Activated B cell treated with CpG ODN at 0.5 μM for 24 hours (primary cell): ENCODE measurements around the gene LHFPL6. TPM values are rescaled to one million over a fixed set of nuclear protein-coding genes. Genes with fewer than 3 reads are reported as not detected.

Experiments used
- ATAC-seq: fragments of 200-7000 bp; cut with Tn5 transposase; one replicate; pipeline ENCODE4 v1.10.0; 2021; ENCODE audit warnings: low read depth, mild to moderate bottlenecking, moderate library complexity
- CTCF ChIA-PET: fragments of 350-600 bp; sonication (Branson Sonifier 250); formaldehyde crosslinking; loops from one replicate; lab custom pipeline; 2021; ENCODE audit warnings: antibody characterized with exemption; lab: Charles Lee
- POLR2A ChIA-PET: fragments of 350-600 bp; sonication (Branson Sonifier 250); formaldehyde crosslinking; loops from one replicate; lab custom pipeline; 2021; ENCODE audit warnings: antibody characterized with exemption; lab: Charles Lee
- DNase-seq: peaks from one replicate; pipeline ENCODE4 v3.0.0; 2022
- H3K27ac Mint-ChIP-seq: one replicate; pipeline ENCODE4 v1.8.0; 2020; ENCODE audit warnings: mixed read lengths
- H3K27me3 Mint-ChIP-seq: one replicate; pipeline ENCODE4 v1.8.0; 2021; ENCODE audit warnings: mixed read lengths
- H3K36me3 Mint-ChIP-seq: one replicate; pipeline ENCODE4 v1.8.0; 2021; ENCODE audit warnings: low read depth, mixed read lengths
- H3K4me1 Mint-ChIP-seq: one replicate; pipeline ENCODE4 v1.8.0; 2021; ENCODE audit warnings: mixed read lengths
- H3K4me3 Mint-ChIP-seq: one replicate; pipeline ENCODE4 v1.8.0; 2020; ENCODE audit warnings: mild to moderate bottlenecking, mixed read lengths
- H3K9me3 Mint-ChIP-seq: one replicate; pipeline ENCODE4 v1.8.0; 2020; ENCODE audit warnings: mixed read lengths
- intact Hi-C: fragments of 100-400 bp; cut with micrococcal nuclease; formaldehyde crosslinking; loops from one replicate; pipeline ENCODE4 v1.15.1; 2024
- total RNA-seq: library from RNA; stranded (reverse); gene quantifications from 2 replicates; pipeline ENCODE4 v1.2.3, GENCODE V29; 2022
- TF ChIP-seq, protein P1 (sequence below): fragments of 200-600 bp; IDR thresholded peaks from one replicate; pipeline ENCODE4 v1.8.0; 2022; ENCODE audit warnings: antibody characterized with exemption, mild to moderate bottlenecking

The LHFPL6 gene
- total RNA-seq, 1 donor from 2014 or later, result 0.13 TPM

DNA sequence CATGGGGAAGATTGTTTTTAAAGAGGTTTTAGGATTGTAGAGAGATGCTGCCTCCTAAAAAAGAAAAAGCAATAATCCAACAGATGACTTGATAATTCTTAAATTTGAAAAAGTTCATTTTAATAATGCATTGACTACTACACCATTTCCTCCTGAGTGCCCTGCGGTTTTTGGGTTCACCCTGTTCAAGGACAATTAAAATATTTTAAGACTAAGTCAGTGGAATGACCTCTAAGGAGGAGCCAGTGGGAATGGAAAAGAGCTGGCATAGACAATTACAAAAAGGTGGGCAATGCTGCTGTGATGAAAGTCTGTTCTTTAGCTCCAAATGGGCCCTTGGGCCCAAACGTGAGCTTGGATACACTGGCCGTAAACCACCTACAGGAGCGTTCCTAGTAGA, 217.8 kb downstream of the LHFPL6 start:
- Mint-ChIP-seq H3K9me3 (no peaks in the 10 kb centered on the region), H3K27ac (no peak overlapping the region), H3K4me3 (no peak overlapping the region), H3K4me1 (no peaks in the 10 kb centered on the region), H3K27me3 (no peaks in the 10 kb centered on the region), H3K36me3 (no peaks in the 10 kb centered on the region)
- intact Hi-C loops, result no loop called here
- no peak for DNase-seq
- no peak for ATAC-seq
- TF ChIP-seq, protein P1, sequence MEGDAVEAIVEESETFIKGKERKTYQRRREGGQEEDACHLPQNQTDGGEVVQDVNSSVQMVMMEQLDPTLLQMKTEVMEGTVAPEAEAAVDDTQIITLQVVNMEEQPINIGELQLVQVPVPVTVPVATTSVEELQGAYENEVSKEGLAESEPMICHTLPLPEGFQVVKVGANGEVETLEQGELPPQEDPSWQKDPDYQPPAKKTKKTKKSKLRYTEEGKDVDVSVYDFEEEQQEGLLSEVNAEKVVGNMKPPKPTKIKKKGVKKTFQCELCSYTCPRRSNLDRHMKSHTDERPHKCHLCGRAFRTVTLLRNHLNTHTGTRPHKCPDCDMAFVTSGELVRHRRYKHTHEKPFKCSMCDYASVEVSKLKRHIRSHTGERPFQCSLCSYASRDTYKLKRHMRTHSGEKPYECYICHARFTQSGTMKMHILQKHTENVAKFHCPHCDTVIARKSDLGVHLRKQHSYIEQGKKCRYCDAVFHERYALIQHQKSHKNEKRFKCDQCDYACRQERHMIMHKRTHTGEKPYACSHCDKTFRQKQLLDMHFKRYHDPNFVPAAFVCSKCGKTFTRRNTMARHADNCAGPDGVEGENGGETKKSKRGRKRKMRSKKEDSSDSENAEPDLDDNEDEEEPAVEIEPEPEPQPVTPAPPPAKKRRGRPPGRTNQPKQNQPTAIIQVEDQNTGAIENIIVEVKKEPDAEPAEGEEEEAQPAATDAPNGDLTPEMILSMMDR, result no peak
- ChIA-PET POLR2A (no interaction called here), CTCF (no interaction called here)

DNA sequence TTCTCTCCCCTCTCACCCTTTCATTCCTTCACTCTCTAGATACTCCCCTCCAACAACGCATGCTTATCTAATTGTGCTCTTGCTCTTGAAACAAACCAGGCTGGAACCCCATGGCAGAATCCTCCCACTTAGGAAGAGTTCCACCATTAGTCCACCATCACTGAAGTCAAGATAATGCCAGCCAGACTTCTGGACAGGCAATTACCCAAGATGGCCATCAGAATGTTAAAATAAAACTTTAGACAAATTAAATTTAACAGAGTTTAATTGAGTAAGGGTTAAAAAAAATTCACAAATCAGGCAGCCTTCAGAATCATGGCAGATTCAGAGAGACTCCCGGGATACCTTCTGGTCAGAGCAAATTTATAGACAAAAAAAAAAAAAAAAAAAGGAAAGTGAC, 221.5 kb downstream of the LHFPL6 start:
- intact Hi-C loops, result no loop called here
- POLR2A ChIA-PET, result no interaction called here

DNA sequence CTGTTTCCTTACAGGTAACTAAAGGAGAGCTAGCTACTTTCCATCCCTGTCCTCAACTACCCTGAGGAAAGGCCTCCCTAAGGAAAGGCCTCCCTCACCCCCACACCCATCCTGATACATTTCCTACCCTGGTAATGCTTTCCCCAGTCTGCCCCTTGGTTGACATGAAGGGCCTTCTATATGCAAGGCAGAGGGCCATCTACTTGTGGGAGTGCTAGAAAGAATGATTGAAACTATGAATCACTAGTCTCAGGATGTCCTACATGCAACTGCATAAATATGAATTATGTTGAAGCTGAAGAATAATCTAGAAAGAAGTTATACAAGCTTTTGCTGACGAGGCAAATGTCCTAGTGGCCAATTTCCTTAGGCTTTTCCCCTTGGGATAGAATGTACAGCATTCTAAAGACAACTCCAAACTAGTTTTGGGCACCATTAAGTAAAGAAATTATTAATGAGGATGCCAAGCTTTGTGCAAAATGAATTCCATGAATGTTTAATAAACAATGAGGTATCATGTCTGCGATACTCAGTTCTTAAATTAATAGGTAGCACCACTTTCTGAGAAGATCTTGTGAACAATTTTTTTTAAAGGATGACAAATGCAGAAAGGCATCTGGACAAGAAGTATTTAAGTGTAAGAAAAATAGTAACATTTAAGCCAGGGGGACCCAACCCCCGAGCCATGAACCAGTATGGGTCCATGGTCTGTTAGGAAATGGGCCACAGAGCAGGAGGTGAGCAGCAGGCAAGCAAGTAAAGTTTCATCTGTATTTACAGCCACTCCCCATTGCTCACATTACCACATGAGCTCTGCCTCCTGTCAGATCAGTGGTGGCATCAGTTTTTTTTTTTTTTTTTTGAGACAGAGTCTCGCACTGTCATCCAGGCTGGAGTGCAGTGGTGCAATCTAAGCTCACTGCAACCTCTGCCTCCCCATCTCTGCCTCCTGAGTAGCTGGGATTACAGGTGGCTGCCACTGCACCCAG, 223.0 kb downstream of the LHFPL6 start:
- H3K36me3 Mint-ChIP-seq, result no peaks in the 10 kb centered on the region
- TF ChIP-seq, protein P1, result no peak
- intact Hi-C loops, result no loop called here
- H3K27me3 Mint-ChIP-seq, result no peaks in the 10 kb centered on the region
- no peak overlapping the region for H3K27ac Mint-ChIP-seq
- CTCF ChIA-PET, result no interaction called here
- H3K4me3 Mint-ChIP-seq, result no peak overlapping the region
- ATAC-seq, result no peak
- H3K9me3 Mint-ChIP-seq, result no peaks in the 10 kb centered on the region
- no peak for DNase-seq
- POLR2A ChIA-PET, result no interaction called here
- no peaks in the 10 kb centered on the region for H3K4me1 Mint-ChIP-seq

More for the DNA sequence above, 221.5 kb downstream of the LHFPL6 start:
- Mint-ChIP-seq H3K27me3 (no peaks in the 10 kb centered on the region), H3K36me3 (no peaks in the 10 kb centered on the region), H3K27ac (no peak overlapping the region), H3K9me3 (no peaks in the 10 kb centered on the region), H3K4me1 (no peaks in the 10 kb centered on the region), H3K4me3 (no peak overlapping the region)
- TF ChIP-seq, protein P1, result no peak
- ATAC-seq (no peak), DNase-seq (no peak)
- CTCF ChIA-PET, result no interaction called here

DNA sequence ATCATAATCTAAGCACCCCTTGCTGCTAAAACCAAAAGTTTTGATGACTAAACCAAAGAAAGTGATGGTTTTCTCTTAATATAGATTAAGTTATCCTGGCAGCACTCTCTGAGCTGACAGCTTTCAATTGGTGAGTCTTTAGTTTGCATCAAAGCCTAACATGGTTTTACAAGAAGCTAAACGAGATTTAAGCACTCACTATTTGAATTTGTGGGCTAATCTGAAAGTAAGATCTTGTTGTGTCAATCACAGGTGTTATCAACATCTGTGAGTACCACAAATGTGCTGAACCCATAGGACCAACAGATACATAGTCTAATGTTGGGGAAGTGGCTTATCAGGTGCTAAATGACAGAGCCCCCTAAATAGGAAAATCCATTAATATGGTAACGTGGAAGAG, 223.9 kb downstream of the LHFPL6 start:
- Mint-ChIP-seq H3K4me3 (no peak overlapping the region), H3K9me3 (no peaks in the 10 kb centered on the region), H3K4me1 (no peaks in the 10 kb centered on the region), H3K27me3 (no peaks in the 10 kb centered on the region), H3K27ac (no peak overlapping the region), H3K36me3 (no peaks in the 10 kb centered on the region)
- TF ChIP-seq, protein P1, result no peak
- CTCF ChIA-PET, result no interaction called here
- ATAC-seq, result no peak
- intact Hi-C loops, result no loop called here
- POLR2A ChIA-PET, result no interaction called here
- no peak for DNase-seq

DNA sequence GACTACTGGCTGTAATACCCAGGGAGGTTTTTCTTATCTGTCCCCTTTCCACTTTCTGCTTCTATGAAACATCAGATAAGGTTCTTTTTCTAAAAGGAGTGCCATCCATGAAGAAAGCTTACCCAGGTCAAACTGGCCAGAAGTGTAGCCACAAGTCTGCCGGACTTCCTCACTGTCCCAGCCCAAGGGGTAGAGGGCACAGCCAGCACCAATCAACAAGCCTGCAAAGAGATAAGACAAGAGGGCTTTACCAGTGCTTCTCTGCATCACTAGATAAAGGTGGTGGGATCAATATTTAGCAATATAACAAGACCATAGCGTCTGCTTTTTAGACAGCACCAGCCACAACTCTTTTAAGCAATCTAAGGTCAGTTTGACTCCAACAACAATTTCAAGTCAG, 224.7 kb downstream of the LHFPL6 start:
- H3K4me1 Mint-ChIP-seq, result no peaks in the 10 kb centered on the region
- H3K4me3 Mint-ChIP-seq, result no peak overlapping the region
- ChIA-PET POLR2A (no interaction called here), CTCF (no interaction called here)
- intact Hi-C loops, result no loop called here
- H3K27me3 Mint-ChIP-seq, result no peaks in the 10 kb centered on the region
- TF ChIP-seq, protein P1, result no peak
- H3K27ac Mint-ChIP-seq, result no peak overlapping the region
- ATAC-seq (no peak), DNase-seq (no peak)
- no peaks in the 10 kb centered on the region for H3K9me3 Mint-ChIP-seq
- no peaks in the 10 kb centered on the region for H3K36me3 Mint-ChIP-seq
